MCF 10A (cell line): ENCODE data around the gene CNGA2. TPM values are rescaled to one million over a fixed set of nuclear protein-coding genes. Genes with fewer than 3 reads are reported as not detected.

Experiments
- BruUV-seq: library from RNA; stranded (reverse); fragments of 400-500 nt; replicated peaks from 2 replicates; lab custom pipeline; 2021; lab: Mats Ljungman, UMichigan
- CTCF ChIA-PET: fragments of 300-600 bp; sonication (Branson Sonifier 250); formaldehyde crosslinking; extraction: SDS; loops from one replicate; lab custom pipeline; 2021; ENCODE audit warnings: antibody characterized with exemption, inconsistent platforms; lab: Yijun Ruan, JAX
- POLR2A ChIA-PET: fragments of 300-600, 350-650 bp; sonication (Branson Sonifier 250); formaldehyde crosslinking; extraction: SDS; loops from one replicate; lab custom pipeline; 2020; ENCODE audit warnings: antibody characterized with exemption, inconsistent platforms; lab: Yijun Ruan, JAX
- DNase-seq: peaks from one replicate; pipeline ENCODE4 v3.0.0-alpha.2; 2018; ENCODE audit not compliant: unreplicated experiment
- H3K27ac Mint-ChIP-seq: one replicate; pipeline ENCODE4 v1.8.0; 2022; ENCODE audit warnings: mild to moderate bottlenecking, low read depth, mixed read lengths; ENCODE audit not compliant: unreplicated experiment
- H3K27me3 Mint-ChIP-seq: one replicate; pipeline ENCODE4 v1.8.0; 2022; ENCODE audit warnings: mixed read lengths; ENCODE audit not compliant: insufficient read depth, unreplicated experiment
- H3K36me3 Mint-ChIP-seq: one replicate; pipeline ENCODE4 v1.8.0; 2022; ENCODE audit warnings: mild to moderate bottlenecking, moderate library complexity, mixed read lengths; ENCODE audit not compliant: insufficient read depth, unreplicated experiment
- H3K4me1 Mint-ChIP-seq: one replicate; pipeline ENCODE4 v1.8.0; 2022; ENCODE audit warnings: mixed read lengths; ENCODE audit not compliant: insufficient read depth, unreplicated experiment
- H3K4me3 Mint-ChIP-seq: one replicate; pipeline ENCODE4 v1.8.0; 2022; ENCODE audit warnings: mild to moderate bottlenecking, moderate library complexity, mixed read lengths; ENCODE audit not compliant: unreplicated experiment
- H3K9me3 Mint-ChIP-seq: one replicate; pipeline ENCODE4 v1.8.0; 2022; ENCODE audit warnings: mixed read lengths; ENCODE audit not compliant: unreplicated experiment
- CTCF ChIP-seq: fragments of 200-600 bp; IDR thresholded peaks from one replicate; pipeline ENCODE4 v1.8.0; 2022; ENCODE audit warnings: antibody characterized with exemption, mild to moderate bottlenecking; ENCODE audit not compliant: unreplicated experiment
- intact Hi-C: fragments of 100-400 bp; cut with micrococcal nuclease; formaldehyde crosslinking; loops from 2 replicates; pipeline ENCODE4 v1.14.1; 2022
- total RNA-seq: library from RNA; stranded (reverse); gene quantifications from 2 replicates; pipeline ENCODE4 v1.2.3, GENCODE V29; 2022

Gene CNGA2
- total RNA-seq, 1 experiment from 2014 or later, result not detected

DNA sequence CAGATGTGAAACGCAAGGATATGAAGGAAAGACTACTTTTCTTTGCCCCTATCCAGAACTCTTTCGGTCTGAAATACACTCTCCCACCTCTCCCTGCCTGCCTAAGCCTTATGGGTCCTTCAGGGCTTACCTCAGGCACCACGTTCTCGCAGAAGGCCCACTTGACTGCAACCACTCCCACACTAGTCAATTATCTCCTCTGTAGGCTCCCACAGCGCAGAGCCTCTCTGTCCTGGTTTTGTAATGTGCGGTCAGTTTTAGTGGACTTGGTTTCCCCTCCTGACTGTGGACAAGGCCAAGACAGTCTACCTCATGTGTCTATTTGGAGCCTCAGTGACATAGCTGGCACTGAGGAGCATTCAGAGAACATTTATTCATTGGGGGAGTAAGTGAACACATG lies 11.1 kb downstream of the CNGA2 start:
- peaks cover 2% of the 10 kb centered on the region for H3K9me3 Mint-ChIP-seq
- H3K4me3 Mint-ChIP-seq, result no peak overlapping the region
- H3K4me1 Mint-ChIP-seq, result no peaks in the 10 kb centered on the region
- no peak overlapping the region for H3K27ac Mint-ChIP-seq
- no peaks in the 10 kb centered on the region for H3K27me3 Mint-ChIP-seq
- BruUV-seq, result no TSS peak
- no peak for DNase-seq
- H3K36me3 Mint-ChIP-seq, result no peaks in the 10 kb centered on the region
- ChIA-PET POLR2A (no interaction called here), CTCF (no interaction called here)
- intact Hi-C loops, result no loop called here
- no peak for TF ChIP-seq CTCF

- ChIA-PET CTCF (interaction anchor here (9.5 kb wide), 1 partner anchor 887 kb away, joined by 126 read pairs; no protein-coding TSS in a partner anchor), POLR2A (no interaction called here)
- no peak for TF ChIP-seq CTCF
- BruUV-seq, result no TSS peak
- Mint-ChIP-seq H3K4me1 (no peaks in the 10 kb centered on the region), H3K27me3 (no peaks in the 10 kb centered on the region), H3K36me3 (no peaks in the 10 kb centered on the region), H3K9me3 (peaks cover 11% of the 10 kb centered on the region), H3K27ac (no peak overlapping the region), H3K4me3 (no peak overlapping the region)
- intact Hi-C loops, result no loop called here
- DNase-seq, result no peak
These were observed 12.0 kb downstream of the CNGA2 start for GRCh38 chrX:151746502-151746901.

- intact Hi-C loops, result loop anchor here (5.0 kb wide), 2 partner anchors 222 to 598 kb away; partner anchors contain the start of gene GABRE
- ChIA-PET POLR2A (interaction anchor here (0.6 kb wide), 1 partner anchor 114 kb away, joined by 5 read pairs; no protein-coding TSS in a partner anchor), CTCF (interaction anchor here (0.6 to 9.5 kb wide), 13 partner anchors 8 to 1177 kb away, joined by 3 to 126 read pairs (median 3); no protein-coding TSS in a partner anchor)
- no peak overlapping the region for H3K4me3 Mint-ChIP-seq
- DNase-seq, result no peak
- H3K9me3 Mint-ChIP-seq, result peaks cover 18% of the 10 kb centered on the region
- H3K27me3 Mint-ChIP-seq, result no peaks in the 10 kb centered on the region
- H3K27ac Mint-ChIP-seq, result no peak overlapping the region
- peaks cover 12% of the 10 kb centered on the region for H3K4me1 Mint-ChIP-seq
- no peak for TF ChIP-seq CTCF
- no TSS peak for BruUV-seq
- no peaks in the 10 kb centered on the region for H3K36me3 Mint-ChIP-seq
These were observed 16.0 kb downstream of the CNGA2 start for GRCh38 chrX:151750511-151750910.

- BruUV-seq, result no TSS peak
- TF ChIP-seq CTCF, result no peak
- DNase-seq, result peak; percentile 33
- Mint-ChIP-seq H3K9me3 (peaks cover 20% of the 10 kb centered on the region), H3K36me3 (no peaks in the 10 kb centered on the region), H3K27me3 (no peaks in the 10 kb centered on the region), H3K4me3 (no peak overlapping the region), H3K27ac (no peak overlapping the region), H3K4me1 (peaks cover 12% of the 10 kb centered on the region)
- intact Hi-C loops, result loop anchor here (1.0 to 5.0 kb wide), 7 partner anchors 219 to 1174 kb away; partner anchors contain the start of gene GABRE
- ChIA-PET POLR2A (interaction anchor here (0.6 to 2.3 kb wide), 7 partner anchors 73 to 1078 kb away, joined by 3 to 7 read pairs (median 4); partner anchors contain the start of gene NSDHL), CTCF (interaction anchor here (0.6 to 9.5 kb wide), 24 partner anchors 10 to 1173 kb away, joined by 3 to 126 read pairs (median 4); partner anchors contain the start of genes GABRQ and NSDHL)
These were observed 18.3 kb downstream of the CNGA2 start for GRCh38 chrX:151752847-151753246.
